C4-2B (cell line): ENCODE data around the gene SRSF11.

Experiments used
- ZFX ChIP-seq: fragments of 450-650 bp; IDR thresholded peaks from 2 replicates; pipeline ENCODE4 v1.6.1; 2017
- TF ChIP-seq, protein P1 (sequence below): fragments of 450-650 bp; conservative IDR thresholded peaks from 2 replicates; pipeline ENCODE4 v1.5.1; 2017; ENCODE audit warnings: mild to moderate bottlenecking

DNA sequence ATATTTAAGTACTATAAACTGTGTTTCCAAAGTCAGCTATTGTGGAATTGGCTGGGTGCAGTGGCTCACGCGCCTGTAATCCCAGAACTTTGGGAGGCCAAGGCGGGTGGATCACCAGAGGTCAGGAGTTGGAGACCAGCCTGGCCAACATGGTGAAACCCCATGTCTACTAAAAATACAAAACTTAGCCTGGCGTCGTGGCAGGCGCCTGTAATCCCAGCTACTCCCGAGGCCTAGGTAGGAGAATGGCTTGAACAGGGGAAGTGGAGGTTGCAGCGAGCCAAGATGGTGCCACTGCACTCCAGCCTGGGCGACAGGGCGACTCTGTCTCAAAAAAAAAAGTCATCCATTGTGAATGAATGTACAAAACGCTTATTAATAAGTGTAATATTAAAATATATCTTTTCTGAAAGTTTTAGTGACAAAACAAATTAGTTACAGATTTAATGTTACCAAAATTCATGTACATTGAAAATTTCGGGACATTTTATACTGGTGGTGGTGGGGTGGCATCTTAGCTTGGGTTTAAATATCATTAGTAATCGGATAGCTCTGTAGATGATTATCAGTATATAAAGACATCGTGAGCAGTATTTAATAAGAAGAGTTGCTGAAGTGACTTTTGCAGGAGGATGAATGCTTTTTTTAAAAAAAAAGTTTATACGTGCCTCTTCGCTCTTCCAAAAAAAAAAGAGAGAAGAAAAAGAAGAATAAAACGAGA, 503 bp upstream of the SRSF11 start:
- TF ChIP-seq, protein P1, sequence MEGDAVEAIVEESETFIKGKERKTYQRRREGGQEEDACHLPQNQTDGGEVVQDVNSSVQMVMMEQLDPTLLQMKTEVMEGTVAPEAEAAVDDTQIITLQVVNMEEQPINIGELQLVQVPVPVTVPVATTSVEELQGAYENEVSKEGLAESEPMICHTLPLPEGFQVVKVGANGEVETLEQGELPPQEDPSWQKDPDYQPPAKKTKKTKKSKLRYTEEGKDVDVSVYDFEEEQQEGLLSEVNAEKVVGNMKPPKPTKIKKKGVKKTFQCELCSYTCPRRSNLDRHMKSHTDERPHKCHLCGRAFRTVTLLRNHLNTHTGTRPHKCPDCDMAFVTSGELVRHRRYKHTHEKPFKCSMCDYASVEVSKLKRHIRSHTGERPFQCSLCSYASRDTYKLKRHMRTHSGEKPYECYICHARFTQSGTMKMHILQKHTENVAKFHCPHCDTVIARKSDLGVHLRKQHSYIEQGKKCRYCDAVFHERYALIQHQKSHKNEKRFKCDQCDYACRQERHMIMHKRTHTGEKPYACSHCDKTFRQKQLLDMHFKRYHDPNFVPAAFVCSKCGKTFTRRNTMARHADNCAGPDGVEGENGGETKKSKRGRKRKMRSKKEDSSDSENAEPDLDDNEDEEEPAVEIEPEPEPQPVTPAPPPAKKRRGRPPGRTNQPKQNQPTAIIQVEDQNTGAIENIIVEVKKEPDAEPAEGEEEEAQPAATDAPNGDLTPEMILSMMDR = no peak
- TF ChIP-seq ZFX = no peak
